Right lobe of liver (tissue), 4 donors: Measurements from ENCODE around the gene WDR18.

ENCODE experiments used
- CTCF ChIP-seq, 4 donors: fragments of 200-600 bp in 3 of 4; fragments of 450-650 bp in 1 of 4; IDR thresholded peaks; one replicate each; pipeline versions ENCODE4 v1.5.1 to v1.8.0; 2016 to 2022; ENCODE audit warnings: antibody characterized with exemption in 4 of 4, mild to moderate bottlenecking in 2 of 4
- POLR2A ChIP-seq: fragments of 450-650 bp; IDR thresholded peaks from one replicate; pipeline ENCODE4 v1.6.1; 2017; ENCODE audit warnings: antibody characterized with exemption, mild to moderate bottlenecking
- donor health status: DM: no; HTN: no; CAD: no.
- donor health status: DM: no; HTN: no; CAD: no.
- donor health status: DM: no; HTN: yes; CAD: no.

DNA sequence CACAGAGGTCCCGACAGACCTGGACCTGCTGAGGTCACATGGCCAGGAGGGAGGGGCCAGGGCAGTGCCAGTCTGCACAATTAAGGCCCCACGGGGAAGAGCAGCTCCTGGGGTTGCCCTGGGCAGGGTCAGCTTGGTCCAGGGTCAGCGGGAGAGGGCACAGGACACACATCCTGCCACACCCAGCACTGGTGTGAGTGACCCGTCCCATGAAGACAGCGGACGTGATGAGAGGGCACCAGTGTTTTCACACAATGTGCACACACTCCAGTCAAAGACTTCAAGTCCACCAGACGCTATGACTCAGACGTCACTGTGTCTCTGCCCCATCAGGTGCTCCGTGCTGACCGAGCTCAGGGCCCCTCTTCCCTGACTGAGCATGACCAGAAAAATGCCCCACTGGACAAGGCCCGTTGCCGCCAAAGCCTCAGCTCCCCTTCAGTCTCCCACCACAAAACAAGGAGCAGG lies 32.5 kb downstream of the WDR18 start:
- TF ChIP-seq CTCF (IDR thresholded peaks at IDR 0.05) (no peak), POLR2A (no peak)
